ENCODE results near the gene UGT1A7. TPM values are rescaled to one million over a fixed set of nuclear protein-coding genes. Genes with fewer than 3 reads are reported as not detected.

UGT1A7 gene
- total RNA-seq, 4 donors from 2014 or later, result 28.1 to 145 (median 78.5) TPM

DNA sequence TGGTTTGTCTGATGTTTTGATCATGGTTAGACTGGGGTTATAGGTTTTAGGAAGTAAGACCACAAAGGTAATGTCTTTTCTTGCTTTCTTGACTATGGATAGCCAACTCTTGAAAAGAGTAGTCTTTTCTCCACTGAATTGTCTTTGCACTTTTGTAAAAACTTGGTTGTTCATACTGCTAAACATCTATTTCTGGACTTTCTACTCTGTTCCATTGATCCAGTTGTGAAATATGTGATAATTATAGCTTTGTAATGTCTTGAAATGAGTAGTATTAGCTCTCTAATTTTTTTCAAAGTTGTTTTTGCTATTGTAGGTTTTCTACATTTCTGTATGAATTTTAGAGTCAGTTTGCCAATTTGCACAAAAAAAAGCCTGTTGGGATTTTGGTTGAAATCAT is 23.1 kb upstream of the UGT1A7 start:
- peaks cover 0 to 6% (median 0%) of the 10 kb centered on the region in 3 donors for H3K9me3 ChIP-seq
- no peak for DNase-seq
- no peak overlapping the region for H3K27ac ChIP-seq
- H3K27me3 ChIP-seq, result no peaks in the 10 kb centered on the region
- TF ChIP-seq POLR2A (IDR thresholded peaks at IDR 0.05), result no peak
- TF ChIP-seq, protein P1, sequence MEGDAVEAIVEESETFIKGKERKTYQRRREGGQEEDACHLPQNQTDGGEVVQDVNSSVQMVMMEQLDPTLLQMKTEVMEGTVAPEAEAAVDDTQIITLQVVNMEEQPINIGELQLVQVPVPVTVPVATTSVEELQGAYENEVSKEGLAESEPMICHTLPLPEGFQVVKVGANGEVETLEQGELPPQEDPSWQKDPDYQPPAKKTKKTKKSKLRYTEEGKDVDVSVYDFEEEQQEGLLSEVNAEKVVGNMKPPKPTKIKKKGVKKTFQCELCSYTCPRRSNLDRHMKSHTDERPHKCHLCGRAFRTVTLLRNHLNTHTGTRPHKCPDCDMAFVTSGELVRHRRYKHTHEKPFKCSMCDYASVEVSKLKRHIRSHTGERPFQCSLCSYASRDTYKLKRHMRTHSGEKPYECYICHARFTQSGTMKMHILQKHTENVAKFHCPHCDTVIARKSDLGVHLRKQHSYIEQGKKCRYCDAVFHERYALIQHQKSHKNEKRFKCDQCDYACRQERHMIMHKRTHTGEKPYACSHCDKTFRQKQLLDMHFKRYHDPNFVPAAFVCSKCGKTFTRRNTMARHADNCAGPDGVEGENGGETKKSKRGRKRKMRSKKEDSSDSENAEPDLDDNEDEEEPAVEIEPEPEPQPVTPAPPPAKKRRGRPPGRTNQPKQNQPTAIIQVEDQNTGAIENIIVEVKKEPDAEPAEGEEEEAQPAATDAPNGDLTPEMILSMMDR (IDR thresholded peaks at IDR 0.05), result no peak
- H3K4me1 ChIP-seq, result no peaks in the 10 kb centered on the region
- no peak overlapping the region for H3K4me3 ChIP-seq
- H3K36me3 ChIP-seq, result no peaks in the 10 kb centered on the region
- intact Hi-C loops (cut with DNase I), result no loop called here

DNA sequence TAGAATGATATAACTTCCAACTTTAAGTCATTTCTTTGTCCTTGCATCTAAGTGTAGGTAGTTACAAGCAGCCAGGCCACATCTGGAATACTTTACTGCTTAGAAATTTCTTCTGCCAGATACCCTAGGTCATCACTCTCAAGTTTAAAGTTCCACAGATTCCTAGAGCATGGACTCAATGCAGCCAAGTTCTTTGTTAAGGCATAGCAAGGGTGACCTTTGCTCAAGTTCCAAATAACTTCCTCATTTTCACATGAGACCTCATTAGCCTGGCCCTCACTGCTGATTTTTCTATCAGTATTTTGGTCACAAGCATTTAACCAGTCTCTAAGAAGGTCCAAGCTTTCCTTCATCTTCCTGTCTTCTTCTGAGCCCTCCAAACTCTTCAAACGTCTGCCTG is 17.8 kb upstream of the UGT1A7 start:
- no peaks in the 10 kb centered on the region for H3K27me3 ChIP-seq
- H3K4me1 ChIP-seq, result no peaks in the 10 kb centered on the region
- no peak overlapping the region for H3K4me3 ChIP-seq
- TF ChIP-seq, protein P1 (IDR thresholded peaks at IDR 0.05), result no peak
- TF ChIP-seq POLR2A (IDR thresholded peaks at IDR 0.05), result no peak
- no peak for DNase-seq
- 36 to 48% methylated on average over 1 of the region's 1 CpG for WGBS, 2 donors
- H3K27ac ChIP-seq, result no peak overlapping the region
- H3K36me3 ChIP-seq, result no peaks in the 10 kb centered on the region
- intact Hi-C loops (cut with DNase I), result no loop called here
- peaks cover 0 to 7% (median 0%) of the 10 kb centered on the region in 3 donors for H3K9me3 ChIP-seq

DNA sequence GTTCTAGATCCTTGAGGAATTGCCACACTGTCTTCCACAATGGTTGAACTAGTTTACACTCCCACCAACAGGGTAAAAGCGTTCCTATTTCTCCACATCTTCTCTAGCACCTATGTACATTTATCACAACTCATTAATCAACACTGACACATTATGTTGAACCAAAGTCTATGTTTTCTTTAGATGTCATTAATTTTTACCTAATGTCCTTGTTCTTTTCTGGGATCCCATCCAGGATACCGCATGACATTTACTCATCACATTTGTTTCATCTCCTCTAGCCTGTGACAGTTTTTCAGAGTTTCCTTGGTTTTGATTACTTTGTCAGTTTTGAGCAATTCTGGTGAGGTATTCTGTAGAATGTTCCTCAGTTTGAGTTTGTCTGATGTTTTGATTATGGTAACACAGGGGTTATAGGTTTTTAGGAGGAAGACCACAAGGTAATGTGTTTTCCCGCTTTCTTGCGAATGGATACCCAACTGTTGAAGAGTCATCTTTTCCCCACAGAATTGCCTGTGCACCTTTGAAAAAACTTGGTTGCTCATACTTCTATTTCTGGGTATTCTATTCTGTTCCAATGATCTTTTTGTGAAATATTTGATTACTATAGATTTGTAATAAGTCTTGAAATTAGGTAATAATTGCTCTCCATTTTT is 13.0 kb upstream of the UGT1A7 start:
- 75 to 82% methylated on average over 4 of the region's 4 CpGs for WGBS, 2 donors
- H3K4me1 ChIP-seq, result no peaks in the 10 kb centered on the region

DNA sequence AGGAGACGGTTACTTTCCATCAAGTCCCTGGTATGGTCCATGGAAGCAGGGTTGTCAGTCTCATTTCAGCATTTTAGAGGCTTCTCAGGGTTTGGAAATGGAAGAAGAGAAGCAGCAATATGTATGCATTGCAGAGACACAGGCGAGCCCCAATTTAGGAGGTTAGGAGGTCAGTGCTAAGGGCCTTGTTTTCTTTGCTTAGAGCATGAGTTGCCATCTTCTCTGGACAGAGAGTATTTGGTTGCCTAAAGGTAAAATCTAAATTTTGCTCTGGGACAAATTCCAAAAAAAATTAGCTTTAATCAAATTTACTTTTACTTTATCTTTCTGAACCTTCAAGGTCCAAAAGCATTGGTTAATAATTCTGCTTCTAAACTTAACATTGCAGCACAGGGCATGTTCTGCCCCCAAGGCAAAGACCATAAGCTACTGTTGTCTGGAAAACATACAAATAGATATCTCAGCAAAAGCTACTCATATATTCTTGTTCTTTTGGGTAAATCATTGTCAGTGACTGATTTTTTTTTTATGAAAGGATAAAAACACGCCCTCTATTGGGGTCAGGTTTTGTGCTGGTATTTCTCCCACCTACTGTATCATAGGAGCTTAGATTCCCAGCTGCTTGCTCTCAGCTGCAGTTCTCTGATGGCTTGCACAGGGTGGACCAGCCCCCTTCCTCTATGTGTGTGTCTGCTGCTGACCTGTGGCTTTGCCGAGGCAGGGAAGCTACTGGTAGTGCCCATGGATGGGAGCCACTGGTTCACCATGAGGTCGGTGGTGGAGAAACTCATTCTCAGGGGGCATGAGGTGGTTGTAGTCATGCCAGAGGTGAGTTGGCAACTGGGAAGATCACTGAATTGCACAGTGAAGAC is 10.2 kb upstream of the UGT1A7 start, which contains the start of gene UGT1A9:
TSS of gene UGT1A9 (plus strand) at position 609 of the 872 bp plus-strand sequence. CDS start at position 646, 37 bp downstream.
- intact Hi-C loops (cut with DNase I), result no loop called here
- no peak for TF ChIP-seq POLR2A (IDR thresholded peaks at IDR 0.05)
- TF ChIP-seq, protein P1 (IDR thresholded peaks at IDR 0.05), result no peak
- H3K4me3 ChIP-seq, result no peak within 1 kb of the TSS
- DNase-seq, result no peak
- 81 to 89% methylated on average over 3 to 5 of the region's 5 CpGs for WGBS, 2 donors
- no peaks in the 10 kb centered on the region for H3K9me3 ChIP-seq
- H3K27me3 ChIP-seq, result no peaks in the 10 kb centered on the region
- H3K36me3 ChIP-seq, result no peaks in the 10 kb centered on the region
- no peaks in the 10 kb centered on the region for H3K4me1 ChIP-seq
- no peak within 1 kb of the TSS for H3K27ac ChIP-seq

More for the DNA sequence above, 13.0 kb upstream of the UGT1A7 start:
- intact Hi-C loops (cut with DNase I), result no loop called here
- H3K9me3 ChIP-seq, result peaks cover 0 to under 1% (median 0%) of the 10 kb centered on the region in 3 donors
- H3K4me3 ChIP-seq, result no peak overlapping the region
- no peak for DNase-seq
- H3K27ac ChIP-seq, result no peak overlapping the region
- TF ChIP-seq POLR2A (IDR thresholded peaks at IDR 0.05), result no peak
- TF ChIP-seq, protein P1 (IDR thresholded peaks at IDR 0.05), result no peak
- no peaks in the 10 kb centered on the region for H3K36me3 ChIP-seq
- no peaks in the 10 kb centered on the region for H3K27me3 ChIP-seq

DNA sequence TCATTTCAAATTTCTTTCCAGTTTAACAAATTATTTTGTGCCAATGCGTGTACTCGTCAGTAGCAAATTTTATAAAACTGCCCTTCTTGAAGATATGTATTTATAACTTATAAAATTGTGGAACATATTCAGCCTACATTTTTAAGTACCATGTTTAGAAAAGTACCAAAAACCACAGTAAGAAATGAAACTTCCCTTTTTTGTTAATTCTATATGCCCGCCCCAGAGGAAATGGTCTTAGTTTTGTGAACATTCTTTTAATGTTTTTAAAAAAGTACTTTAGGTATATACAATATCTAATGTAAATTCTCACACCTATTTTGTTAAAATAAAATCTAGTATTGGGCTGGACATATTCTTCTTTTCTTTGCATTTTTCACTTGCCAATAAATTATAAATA is 8.8 kb upstream of the UGT1A7 start:
- TF ChIP-seq, protein P1 (IDR thresholded peaks at IDR 0.05), result no peak
- no peak for TF ChIP-seq POLR2A (IDR thresholded peaks at IDR 0.05)
- Histone ChIP-seq H3K36me3 (no peaks in the 10 kb centered on the region), H3K4me1 (no peaks in the 10 kb centered on the region), H3K9me3 (no peaks in the 10 kb centered on the region), H3K27me3 (no peaks in the 10 kb centered on the region), H3K4me3 (no peak overlapping the region), H3K27ac (no peak overlapping the region)
- no peak for DNase-seq
- intact Hi-C loops (cut with DNase I), result no loop called here
- 62 to 86% methylated on average over 3 of the region's 3 CpGs for WGBS, 2 donors

All from esophagus squamous epithelium (tissue), 5 donors.